Measurements from ENCODE around the gene NEK7.

DNA sequence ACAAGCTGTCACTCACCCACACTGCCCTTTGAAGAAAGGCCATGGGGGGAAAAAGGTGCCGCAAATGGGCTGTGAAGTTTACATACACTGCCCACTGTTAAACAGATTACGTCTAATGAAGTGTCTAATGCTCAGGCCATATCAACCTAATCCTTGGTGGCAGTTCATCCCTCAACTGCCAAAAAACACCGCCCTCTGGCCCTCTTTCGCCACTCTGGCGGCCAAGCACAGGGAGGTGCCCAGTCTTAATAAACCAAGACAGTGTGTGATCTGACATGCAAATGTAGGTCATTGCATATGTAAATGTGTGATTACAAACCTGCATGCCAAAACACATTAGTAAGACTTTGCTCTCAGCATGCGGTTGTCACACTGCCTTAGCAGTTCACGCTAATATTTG, 89.5 kb downstream of the NEK7 start:
- TF ChIP-seq ZNF274 (IDR thresholded peaks at IDR 0.05; ENCODE audit: low read depth, low read length) (no peak), YY1 (IDR thresholded peaks at IDR 0.05; ENCODE audit: insufficient read depth, insufficient read length) (no peak)

Data from NT2/D1 (cell line).